GM18861 (cell line): ENCODE results near the gene ERBB4.

Experiments used
- ATAC-seq: cut with Tn5 transposase; IDR thresholded peaks from one replicate; pipeline ENCODE4 v1.9.1; 2021; ENCODE audit not compliant: unreplicated experiment

Gene ERBB4

DNA sequence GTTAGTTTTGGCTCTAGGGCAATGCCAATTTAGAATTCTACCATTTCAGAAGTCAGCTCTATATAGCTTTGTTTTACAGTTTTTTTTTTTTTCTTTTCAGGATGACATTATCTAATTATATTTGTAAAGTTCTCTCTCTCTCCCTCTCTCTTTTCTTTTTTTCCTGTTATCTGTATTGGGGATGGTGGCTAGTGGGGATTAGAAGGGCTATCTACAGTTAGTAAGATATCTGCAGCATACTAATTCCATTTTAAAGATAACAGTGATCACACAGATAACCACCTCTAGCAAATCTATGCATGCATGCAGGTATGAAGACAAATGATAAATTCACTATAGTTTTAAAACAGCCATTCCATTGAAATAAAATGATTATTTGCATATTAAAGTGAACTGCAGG is 438.9 kb downstream of the ERBB4 start:
- ATAC-seq = no peak

DNA sequence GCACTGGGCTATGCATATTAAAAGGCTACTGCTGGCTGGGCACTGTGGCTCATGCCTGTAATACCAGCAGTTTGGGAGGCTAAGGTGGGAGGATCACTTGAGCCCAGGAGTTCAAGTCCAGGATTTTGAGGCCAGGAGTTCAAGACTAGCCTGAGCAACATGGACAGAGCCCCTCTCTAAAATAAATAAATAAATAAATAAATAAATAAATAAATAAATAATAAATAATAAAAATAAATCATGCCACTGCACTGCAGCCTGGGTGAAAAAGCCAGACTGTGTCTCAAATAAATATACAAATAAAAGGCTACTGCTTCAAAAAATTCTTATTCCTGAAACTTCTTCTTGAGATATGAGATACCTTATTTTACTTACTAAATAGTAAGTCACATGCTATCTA is 439.6 kb downstream of the ERBB4 start:
- ATAC-seq = no peak

DNA sequence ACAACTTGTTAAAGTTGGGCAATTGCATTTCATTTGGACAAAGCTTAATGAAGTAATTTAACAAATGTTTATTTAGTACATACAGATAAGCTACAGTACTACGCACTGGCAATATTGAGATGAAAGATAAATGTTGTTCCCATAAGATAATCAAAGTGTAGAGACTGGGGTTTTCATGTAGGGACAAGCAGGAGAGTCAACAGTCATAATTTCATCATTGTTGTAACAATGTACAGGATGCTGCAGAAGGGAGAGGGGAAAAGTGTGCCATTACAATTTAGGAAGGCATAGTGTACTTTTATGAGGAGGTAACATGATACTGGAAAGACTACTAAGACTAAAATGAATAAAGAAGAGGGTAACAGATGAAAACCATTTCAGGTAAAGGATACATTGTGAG is 441.6 kb downstream of the ERBB4 start:
- no peak for ATAC-seq

DNA sequence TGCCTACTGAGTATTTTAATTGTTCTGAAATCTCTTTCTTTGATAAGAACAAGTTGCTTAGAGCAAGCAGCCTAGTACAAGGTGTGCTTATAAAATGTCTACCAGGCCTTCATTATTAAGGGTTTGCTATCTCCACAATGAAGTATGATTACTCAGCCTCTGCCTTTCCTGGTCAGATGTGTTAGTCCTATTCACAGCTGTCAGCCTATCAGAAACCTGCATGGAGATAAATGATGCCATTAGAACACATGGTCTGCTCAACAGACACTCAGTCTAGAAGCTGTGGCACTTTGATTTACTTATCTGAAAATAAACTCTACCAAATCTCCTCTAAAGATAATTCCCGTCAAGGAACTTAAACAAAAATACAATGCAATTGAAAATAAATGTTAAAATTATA is 448.7 kb downstream of the ERBB4 start:
- no peak for ATAC-seq

DNA sequence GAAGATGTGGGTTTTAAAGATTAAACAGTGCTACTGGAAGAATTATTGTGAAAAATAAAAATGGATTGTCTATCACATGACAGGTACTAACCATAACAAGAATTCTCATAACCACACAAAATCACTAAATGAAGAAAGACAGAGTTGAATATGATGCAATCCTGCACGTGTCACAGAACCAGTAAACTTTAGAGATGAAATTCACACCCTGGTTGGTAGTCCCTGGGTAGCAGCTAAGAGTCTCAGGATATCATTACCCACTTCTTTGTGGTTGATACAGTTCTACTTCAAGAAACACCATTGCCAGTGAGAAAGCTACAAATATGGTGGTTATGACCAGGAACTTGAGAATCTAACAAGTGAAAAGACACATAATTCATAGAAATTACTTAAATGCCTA is 450.2 kb downstream of the ERBB4 start:
- ATAC-seq = no peak

DNA sequence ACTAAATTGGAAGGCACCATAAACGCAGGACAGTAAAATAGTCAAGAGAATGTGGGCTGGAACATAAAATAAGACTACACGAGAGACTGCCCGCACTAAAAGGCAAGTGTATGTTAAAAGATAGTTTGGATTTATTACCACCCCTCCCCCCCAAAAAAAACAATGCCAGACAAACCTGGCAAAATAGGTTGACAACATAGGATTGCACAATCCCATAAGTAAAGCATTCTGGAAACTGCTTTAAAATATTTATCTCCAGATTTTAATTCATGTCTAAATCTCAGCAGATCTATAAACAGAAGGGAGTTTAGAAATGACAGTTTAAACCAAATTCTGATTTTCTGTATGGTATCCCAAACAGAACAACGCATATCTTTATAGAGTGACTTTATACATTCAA is 455.1 kb downstream of the ERBB4 start:
- ATAC-seq = no peak

DNA sequence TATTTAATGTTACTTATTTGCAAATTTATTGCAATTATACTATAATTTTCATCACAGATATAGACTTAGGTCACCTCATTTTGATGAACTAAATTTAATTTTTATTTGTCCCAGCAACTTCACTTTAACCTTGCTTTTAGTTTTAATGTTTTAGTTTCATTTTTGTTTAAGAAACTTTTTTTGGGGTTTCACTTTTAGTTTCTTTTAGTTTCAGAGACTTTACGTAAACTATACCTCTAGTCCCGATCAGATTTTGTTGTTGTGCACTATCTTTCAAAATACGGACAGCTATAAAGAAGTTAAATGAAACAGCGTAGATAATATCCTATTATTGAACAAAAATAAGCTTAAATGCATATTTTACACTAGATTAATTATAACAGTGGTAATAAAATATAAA is 460.5 kb downstream of the ERBB4 start:
- ATAC-seq = peak; percentile 79

DNA sequence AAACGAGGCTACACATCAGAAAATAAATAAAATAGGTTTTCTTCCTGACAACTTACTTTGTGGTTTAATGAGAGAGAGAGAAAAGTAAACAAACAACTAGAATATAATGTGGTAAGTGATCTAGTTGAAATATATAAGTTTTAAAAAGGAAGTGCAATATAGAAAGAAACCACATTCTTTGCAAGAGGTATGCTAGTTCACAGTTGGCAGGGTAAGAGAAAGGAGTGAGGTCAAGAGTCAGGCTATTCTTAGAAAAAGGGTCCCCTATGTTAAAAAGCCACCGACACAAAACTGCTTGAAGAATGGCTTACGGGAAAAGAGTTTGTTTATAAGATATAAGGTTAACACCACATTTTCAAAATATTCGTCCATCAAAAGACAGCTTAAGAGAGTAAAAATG is 462.1 kb downstream of the ERBB4 start:
- no peak for ATAC-seq

DNA sequence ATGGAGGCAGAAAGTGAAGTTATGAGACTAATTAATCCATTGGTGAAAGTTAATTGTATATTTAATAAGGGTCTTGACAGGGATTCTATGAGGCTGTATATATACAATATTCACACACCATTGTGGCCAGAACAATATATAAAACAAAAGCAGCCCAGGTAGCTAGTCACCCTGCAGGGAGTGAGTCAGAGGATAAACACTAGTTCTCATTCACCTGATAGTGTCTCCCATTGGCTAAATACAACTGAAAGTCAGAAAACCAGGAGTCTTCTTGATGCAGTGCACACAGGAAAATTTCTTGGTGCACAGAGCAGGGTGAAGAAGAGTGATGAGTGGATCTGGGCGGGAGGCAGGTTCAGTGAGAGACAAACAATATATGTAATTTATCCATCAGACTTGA is 465.2 kb downstream of the ERBB4 start:
- ATAC-seq = no peak

DNA sequence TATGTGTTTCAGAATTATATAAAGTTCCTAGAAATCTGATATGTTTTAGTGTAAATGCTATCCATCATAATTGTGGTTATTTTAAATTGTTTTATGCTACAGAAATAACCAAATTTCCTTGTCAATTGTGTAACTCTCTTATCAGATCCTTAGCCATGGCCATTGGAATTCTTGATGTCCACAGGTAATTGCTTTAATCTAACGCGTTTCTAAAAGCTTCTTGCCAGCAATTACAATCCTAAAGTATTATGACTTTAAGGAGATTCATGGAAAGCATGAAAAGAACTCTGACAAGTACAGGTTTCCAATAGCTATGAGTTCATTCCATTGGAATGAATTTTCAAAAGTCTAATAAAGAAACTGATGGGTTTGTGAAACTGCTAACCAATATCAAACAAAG is 472.1 kb downstream of the ERBB4 start:
- no peak for ATAC-seq

DNA sequence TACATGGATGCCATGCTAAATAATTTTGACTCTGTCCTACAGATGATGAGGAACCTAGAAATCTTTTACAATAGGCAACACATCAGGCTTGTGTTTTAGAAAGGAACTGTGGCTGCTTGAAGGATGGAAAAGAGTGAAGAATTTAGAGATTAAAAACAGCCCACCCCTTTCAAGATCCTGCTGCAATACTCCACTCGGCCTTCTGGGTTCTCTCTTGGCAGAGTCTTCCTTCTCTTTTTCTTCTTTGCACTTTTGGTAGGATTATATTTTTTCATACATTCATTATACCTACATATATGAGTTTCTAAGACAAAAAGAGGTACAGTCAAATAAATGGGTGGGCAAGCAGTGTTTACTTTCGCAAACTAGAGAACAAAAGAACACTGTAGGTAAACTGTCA is 474.3 kb downstream of the ERBB4 start:
- no peak for ATAC-seq

DNA sequence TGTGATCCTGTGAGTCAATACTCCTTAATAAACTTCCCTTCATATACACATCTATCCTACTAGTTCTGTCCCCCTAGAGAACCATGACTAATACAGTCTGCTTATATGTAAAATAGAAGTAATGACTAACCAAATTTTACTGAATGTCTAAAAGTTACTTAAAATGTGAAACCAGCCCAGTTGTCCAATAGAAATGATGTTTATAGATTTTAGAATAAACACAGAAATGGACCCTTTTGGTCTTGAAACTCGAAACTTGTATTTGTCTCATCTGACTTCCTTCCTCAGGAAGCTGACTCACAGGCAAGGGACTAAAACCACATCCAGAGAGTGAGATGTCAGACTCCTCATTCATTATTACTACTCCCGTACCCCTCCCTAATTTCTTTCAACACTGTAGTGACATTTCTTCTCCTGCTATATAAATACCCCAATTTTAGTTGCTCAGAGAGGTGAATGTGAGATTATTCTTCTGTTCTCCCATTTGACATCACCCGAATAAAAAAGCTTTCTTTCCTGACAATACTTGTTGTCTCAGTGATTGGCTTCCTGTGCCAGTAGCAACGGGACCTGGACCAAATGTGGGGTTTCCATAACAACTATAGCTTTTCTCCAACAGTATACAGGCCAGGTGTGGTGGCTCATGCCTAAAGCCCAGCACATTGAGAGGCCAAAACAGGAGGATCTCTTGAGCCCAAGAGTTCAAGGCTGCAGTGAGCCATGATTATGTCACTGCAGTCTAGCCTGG is 486.0 kb downstream of the ERBB4 start:
- ATAC-seq = peak; percentile 70

DNA sequence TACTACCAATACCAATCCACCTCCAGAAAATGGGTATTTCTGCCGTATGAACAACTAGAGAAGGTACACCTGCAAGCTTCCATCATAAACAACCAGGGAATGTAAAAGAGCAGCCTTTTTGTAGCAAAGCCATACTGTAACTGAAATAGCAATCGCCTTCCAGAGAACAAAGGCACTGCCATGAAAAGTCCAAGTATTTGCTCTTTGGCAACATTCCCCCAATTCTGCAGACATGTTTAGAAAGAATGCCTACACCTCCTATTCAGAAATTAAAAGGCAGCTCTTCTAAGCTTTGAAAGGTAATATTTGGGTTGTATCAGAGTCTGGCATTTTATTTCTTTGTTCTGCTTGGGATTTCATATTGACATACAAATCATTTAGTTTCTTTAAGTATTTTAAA is 487.7 kb downstream of the ERBB4 start:
- no peak for ATAC-seq

DNA sequence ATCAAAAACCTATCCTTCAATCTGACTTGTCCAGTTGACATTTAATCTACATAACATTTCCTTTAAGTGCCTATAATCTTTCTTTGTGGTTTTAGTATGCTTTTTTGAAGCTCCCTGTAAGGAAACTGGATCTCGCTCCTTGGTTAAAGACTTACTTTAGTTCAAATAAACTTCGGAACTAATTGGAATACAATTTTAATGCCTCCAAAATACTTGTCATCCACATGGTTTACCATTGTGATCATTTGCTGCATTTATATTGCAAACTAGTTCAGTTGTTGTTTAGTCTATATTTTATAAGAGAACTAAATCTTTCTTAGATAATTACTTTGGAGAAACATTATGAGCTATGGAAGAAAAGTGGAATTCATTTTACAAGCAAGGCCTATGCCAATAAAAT is 496.0 kb downstream of the ERBB4 start:
- ATAC-seq = no peak

DNA sequence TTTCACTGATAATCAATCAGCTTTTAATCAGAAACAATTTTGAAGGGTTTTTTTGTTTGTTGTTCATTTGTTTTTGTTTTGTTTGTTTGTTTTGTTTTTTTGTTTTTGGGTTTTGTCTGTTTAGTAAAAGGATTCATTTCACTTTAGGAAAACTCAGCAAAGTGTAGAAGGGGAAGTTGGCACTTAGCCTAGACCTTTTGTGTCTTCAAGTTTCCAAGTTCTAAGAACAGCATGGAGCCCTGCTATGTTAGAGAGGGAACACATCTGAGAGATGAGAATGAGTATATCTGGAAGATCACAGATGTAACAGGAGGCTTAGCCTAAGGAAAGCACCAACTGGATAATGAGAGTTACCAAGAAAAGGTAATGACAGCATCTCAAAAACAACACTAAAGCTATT is 501.5 kb downstream of the ERBB4 start:
- ATAC-seq = no peak

DNA sequence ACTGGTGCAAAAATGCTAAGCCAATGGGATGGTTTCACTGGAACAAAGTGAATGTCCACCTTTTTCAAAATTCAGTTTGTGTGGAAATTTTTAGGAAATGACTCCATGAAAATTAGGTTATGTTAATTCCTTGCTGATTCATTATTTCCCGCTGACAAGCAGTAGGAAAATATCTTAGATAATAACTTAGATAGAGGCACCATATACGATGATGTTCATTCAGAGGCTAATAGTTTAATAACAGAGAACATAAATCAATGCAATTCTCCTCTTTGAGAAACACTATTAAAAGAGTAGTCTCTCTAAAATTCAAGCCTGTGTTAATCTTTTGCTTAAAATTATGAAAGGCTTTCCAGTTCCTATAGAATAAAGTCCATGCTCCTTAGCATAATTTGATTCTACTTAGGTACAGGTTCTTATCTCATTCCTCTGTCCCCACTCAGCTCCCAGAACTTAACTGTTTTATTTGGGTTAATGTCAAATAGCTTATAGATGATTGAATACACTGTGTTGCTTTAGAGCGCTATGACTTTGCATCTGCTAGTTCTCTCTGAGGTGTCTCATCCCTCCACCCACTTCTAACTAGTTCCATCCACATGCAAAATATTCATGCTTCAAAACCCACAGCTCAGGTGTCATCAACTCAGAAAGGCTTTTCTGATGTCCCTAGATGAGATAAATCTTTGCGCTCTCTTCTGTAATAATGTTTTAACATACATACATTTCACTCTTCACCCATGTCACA is 503.6 kb downstream of the ERBB4 start:
- ATAC-seq = no peak

DNA sequence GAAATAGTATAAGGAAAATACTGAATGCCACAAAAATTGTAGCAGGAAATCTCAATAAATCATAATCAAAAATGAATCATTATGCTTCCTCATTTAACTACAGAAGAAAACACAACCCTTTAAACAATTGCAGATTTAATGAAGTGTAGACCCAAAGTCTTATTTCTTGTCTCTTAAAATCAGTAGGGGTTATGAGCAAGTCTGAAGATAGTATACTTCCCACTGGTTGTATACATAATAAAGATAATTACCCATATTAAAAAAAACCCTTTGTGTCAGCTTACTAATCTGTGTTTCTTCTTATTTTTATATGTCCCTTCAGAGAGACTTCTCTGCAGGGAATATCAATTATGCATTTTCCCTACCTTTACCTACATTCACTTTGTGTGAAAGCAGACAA is 504.7 kb downstream of the ERBB4 start:
- no peak for ATAC-seq

DNA sequence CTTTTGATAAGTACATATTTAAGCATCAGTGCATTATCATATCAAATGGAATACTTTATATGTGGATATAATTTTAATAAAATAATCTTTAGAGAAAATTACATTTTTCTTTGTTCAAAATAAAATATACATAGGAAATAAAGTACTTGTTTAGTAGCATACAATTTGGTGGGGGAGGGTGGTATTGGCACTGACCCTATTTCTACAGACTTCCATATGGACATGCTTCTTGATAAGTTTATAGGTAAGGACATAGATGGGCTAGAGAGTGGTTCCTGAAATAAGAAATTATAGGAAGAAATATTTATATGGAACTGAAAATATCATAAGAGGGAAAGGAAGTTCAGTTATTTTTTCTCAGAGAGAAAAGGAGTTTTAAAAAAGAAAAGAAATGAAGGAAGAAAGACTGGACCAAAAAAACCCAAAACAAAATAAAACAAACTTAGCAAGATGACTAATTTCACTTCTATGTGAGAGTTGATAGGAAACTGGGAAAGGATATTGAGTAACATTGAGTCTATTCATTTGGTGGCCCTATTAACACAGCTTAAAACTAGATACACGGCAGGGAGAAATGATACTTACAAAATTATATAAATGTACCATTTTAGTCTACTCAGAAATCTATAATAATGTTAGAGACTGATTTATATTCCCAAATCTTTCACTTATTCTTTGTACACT is 505.9 kb downstream of the ERBB4 start:
- no peak for ATAC-seq

DNA sequence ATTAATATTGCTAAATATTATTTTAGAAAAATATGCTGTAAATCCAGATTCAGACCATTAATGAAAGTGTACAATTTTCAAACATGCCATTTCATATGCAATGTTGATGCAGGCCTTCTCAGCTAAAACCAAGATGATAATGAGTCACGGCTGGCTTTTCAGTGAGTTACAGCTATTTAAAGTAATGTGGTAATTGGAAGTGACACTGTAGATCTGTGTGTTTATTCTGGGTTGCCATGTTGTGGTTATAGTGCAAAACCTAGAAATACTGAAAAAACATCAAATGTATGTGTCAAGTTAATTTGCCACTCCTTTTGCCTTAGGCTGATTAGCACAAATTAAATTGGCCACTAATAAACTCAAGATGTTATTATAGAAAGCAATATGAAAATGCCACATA is 506.6 kb downstream of the ERBB4 start:
- ATAC-seq = no peak

DNA sequence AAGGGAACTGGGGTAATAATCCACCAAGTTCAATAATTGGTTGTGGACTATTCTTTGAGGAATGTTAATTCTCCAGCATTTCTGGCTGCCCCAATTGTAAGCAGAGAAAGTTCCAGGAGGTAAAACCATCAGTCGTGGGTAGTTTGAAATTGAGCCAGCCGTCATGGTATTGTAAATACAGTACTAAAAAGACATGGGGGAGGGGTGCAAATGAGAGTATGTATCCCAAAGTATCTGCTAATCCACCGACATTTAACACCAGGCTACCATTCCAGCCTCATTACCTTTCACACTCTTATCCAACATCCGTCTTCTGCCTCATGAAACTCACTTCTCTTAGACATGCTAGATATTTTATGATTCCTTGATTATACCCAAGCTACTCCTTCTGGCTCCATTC is 507.9 kb downstream of the ERBB4 start:
- no peak for ATAC-seq

DNA sequence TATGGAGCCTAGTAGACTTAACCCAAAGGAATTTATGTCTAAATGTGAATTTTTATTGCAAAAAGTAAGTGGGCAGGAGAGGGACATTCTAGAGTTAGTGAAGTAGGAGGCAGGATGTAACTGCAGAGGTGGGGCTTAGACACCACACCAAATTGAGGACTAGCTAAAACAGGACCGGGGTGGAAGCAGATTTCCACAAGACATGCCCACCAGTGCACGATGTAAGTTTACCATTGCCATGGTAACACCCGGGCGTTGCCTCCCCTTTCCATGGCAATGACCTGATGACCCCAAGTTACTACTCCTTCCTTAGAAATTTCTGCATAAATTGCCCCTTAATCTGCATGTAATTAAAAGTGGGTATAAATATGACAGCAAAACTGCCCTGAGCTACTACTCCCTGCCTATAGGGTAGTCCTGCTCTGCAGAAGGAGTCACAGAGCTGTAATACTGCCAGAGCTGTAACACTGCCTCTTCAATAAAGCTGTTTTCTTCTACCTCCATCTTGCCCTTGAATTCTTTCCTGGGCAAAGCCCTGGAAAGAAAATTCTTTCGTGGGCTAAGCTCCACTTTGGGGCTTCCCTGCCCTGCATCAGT is 509.7 kb downstream of the ERBB4 start:
- no peak for ATAC-seq
